Endothelial cell (in vitro differentiated cells): Measurements from ENCODE around the gene CLDN10. TPM values are rescaled to one million over a fixed set of nuclear protein-coding genes. Genes with fewer than 3 reads are reported as not detected.

Source experiments
- DNase-seq: peaks from one replicate; pipeline ENCODE4 v3.0.0; 2021; ENCODE audit warnings: low spot score
- H3K27ac Mint-ChIP-seq: one replicate; pipeline ENCODE4 v1.8.0; 2021; ENCODE audit warnings: mixed read lengths, inconsistent platforms; ENCODE audit not compliant: unreplicated experiment
- H3K27me3 Mint-ChIP-seq: one replicate; pipeline ENCODE4 v1.8.0; 2021; ENCODE audit warnings: mild to moderate bottlenecking, moderate library complexity, mixed read lengths, inconsistent platforms; ENCODE audit not compliant: unreplicated experiment
- H3K36me3 Mint-ChIP-seq: one replicate; pipeline ENCODE4 v1.8.0; 2021; ENCODE audit warnings: mild to moderate bottlenecking, low read depth, mixed read lengths, inconsistent platforms; ENCODE audit not compliant: unreplicated experiment
- H3K4me1 Mint-ChIP-seq: one replicate; pipeline ENCODE4 v1.8.0; 2021; ENCODE audit warnings: mild to moderate bottlenecking, mixed read lengths, inconsistent platforms; ENCODE audit not compliant: unreplicated experiment
- H3K4me3 Mint-ChIP-seq: one replicate; pipeline ENCODE4 v1.8.0; 2021; ENCODE audit warnings: mild to moderate bottlenecking, mixed read lengths, inconsistent platforms; ENCODE audit not compliant: unreplicated experiment
- H3K9me3 Mint-ChIP-seq: one replicate; pipeline ENCODE4 v1.8.0; 2021; ENCODE audit warnings: mixed read lengths, inconsistent platforms; ENCODE audit not compliant: unreplicated experiment
- total RNA-seq: library from RNA; stranded (reverse); fragmentation: NEBNext Ultra II Directional; extraction: Animal tissue kit (Norgen Biotek cat#: 25700); gene quantifications from one replicate; pipeline ENCODE4 v1.2.1, GENCODE V29; 2021; ENCODE audit not compliant: unreplicated experiment
- TF ChIP-seq, protein P1 (sequence below): fragments of 200-600 bp; sonication (generic); IDR thresholded peaks from one replicate; pipeline ENCODE4 v1.5.0; 2021; ENCODE audit warnings: antibody characterized with exemption; ENCODE audit not compliant: unreplicated experiment

Gene CLDN10
- total RNA-seq, 1 donor from 2014 or later = 1.6 TPM

DNA sequence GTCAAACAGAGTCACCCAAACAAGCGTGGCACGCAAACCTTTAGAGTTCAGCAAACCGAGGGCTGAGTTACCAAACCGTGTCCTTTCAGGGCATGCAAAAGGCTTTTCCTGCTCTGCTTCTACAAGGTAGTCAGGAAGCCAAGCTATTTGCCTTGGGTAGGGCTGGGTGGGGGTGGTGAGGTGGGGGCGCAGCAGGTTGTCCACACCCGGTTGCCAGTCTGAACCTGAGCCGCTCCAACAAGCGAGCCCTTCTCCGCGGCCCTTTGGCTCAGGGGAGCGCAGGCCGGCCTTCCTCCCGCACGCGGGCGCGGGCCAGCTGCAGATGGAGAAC is 347 bp upstream of the CLDN10 start:
- peak overlapping the region; percentile 66 for H3K4me3 Mint-ChIP-seq
- H3K4me1 Mint-ChIP-seq = peaks cover 11% of the 10 kb centered on the region
- peaks cover 8% of the 10 kb centered on the region for H3K36me3 Mint-ChIP-seq
- no peak for DNase-seq
- H3K27ac Mint-ChIP-seq = no peak overlapping the region
- H3K9me3 Mint-ChIP-seq = no peaks in the 10 kb centered on the region
- TF ChIP-seq, protein P1, sequence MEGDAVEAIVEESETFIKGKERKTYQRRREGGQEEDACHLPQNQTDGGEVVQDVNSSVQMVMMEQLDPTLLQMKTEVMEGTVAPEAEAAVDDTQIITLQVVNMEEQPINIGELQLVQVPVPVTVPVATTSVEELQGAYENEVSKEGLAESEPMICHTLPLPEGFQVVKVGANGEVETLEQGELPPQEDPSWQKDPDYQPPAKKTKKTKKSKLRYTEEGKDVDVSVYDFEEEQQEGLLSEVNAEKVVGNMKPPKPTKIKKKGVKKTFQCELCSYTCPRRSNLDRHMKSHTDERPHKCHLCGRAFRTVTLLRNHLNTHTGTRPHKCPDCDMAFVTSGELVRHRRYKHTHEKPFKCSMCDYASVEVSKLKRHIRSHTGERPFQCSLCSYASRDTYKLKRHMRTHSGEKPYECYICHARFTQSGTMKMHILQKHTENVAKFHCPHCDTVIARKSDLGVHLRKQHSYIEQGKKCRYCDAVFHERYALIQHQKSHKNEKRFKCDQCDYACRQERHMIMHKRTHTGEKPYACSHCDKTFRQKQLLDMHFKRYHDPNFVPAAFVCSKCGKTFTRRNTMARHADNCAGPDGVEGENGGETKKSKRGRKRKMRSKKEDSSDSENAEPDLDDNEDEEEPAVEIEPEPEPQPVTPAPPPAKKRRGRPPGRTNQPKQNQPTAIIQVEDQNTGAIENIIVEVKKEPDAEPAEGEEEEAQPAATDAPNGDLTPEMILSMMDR = no peak
- peaks cover 8% of the 10 kb centered on the region for H3K27me3 Mint-ChIP-seq

DNA sequence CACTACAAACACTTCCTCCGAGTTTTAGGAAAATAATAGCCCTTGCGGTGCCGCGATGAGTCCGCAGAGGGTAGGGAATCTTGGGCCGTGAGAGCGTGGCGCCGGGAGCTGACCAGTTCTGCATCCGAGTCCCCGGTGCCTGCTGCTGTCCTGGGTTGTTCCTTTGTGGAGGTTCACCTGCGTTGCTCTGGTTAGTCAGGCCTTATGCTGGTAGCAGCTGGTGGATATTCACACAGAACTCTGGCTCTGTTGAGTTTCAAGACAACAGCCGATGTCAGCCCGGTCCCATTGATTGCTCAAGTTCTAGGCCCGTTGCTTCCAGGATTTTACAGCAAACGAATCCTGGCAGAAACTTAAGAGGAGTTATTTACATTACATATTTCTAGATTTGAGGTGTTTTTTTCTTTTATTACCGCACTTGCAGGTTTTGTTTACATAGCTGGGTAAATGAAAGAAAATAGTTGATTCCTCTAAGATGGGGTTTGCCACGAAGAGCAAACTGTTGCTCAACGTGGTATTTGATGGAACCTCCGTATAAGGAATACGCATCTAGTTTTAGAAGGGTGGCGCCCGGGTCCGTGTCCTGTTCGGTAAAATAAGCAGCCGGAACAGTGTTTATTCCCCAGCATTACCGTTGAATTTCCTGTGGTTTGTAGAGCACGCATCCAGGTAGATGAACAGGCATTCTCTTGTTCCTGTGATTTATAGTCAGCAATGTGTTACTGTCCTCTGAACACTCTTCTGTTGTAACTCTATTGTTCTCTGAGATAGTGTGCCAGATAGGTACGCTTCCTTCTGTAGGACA is 1.3 kb downstream of the CLDN10 start:
- Mint-ChIP-seq H3K4me1 (peaks cover 11% of the 10 kb centered on the region), H3K9me3 (no peaks in the 10 kb centered on the region), H3K36me3 (peaks cover 8% of the 10 kb centered on the region), H3K27me3 (peaks cover 8% of the 10 kb centered on the region), H3K4me3 (peak overlapping the region; percentile 85), H3K27ac (no peak overlapping the region)
- TF ChIP-seq, protein P1 = no peak
- DNase-seq = peak; percentile 23

DNA sequence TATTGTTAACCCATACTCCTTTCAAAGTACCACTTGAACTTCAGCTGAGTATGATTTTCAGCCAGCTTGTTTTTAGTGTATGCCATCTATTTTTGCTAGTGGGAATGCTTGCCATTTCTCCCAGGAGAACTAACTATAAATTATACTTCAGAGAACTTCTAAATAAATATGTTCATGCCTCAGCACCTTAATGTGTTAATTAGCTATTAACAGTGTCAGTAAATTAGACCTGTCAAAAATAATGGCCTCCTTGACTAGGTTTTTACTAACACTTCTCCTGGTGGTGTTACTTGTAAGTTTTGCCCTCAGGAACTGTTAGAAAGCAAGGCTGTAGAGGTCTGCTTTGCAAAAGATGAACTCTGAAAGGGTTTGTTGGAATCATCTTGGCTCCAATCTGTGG is 4.5 kb downstream of the CLDN10 start:
- Mint-ChIP-seq H3K9me3 (no peaks in the 10 kb centered on the region), H3K27me3 (peaks cover 5% of the 10 kb centered on the region), H3K4me1 (peaks cover 6% of the 10 kb centered on the region), H3K27ac (no peak overlapping the region), H3K36me3 (peaks cover 3% of the 10 kb centered on the region), H3K4me3 (no peak overlapping the region)
- no peak for DNase-seq
- TF ChIP-seq, protein P1 = no peak

DNA sequence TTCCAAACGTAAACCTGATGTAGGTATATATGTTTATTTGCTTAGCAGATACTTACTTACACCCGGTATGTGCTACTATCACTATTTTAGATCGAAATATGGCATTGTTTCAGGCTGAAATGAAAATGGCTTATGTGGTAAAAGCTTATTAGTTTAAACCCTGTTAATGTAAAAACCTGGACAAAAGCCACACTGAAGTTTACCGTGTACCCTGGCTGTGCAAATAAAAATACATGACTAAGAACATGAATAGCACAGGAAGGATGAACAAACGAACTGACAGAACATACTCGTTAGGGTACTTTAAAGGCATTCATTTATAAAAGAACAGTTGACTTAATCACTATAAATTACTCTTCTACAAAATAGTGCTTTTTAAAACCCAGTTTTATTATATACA is 6.6 kb downstream of the CLDN10 start:
- H3K27ac Mint-ChIP-seq = no peak overlapping the region
- no peak for DNase-seq
- no peaks in the 10 kb centered on the region for H3K4me1 Mint-ChIP-seq
- H3K36me3 Mint-ChIP-seq = no peaks in the 10 kb centered on the region
- TF ChIP-seq, protein P1 = no peak
- no peaks in the 10 kb centered on the region for H3K27me3 Mint-ChIP-seq
- no peaks in the 10 kb centered on the region for H3K9me3 Mint-ChIP-seq
- no peak overlapping the region for H3K4me3 Mint-ChIP-seq

DNA sequence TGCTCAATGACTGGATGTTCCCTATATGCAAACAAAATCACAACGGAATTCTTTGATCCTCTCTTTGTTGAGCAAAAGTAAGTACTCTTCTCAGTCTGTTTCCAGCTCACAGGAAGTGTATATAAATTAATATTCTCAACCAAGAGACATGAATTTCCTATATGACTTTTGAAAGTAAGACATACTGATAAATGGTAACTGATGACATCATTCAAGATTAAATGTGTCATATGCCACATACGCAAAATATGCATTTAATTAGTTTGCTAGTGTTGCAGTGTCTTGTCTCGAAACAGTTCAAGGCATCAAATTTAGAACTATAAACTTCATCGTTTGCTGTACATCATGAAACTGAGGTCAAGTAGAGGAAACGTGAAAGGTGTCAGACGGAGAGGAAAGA is 7.9 kb downstream of the CLDN10 start:
- H3K27me3 Mint-ChIP-seq = no peaks in the 10 kb centered on the region
- H3K36me3 Mint-ChIP-seq = no peaks in the 10 kb centered on the region
- H3K4me1 Mint-ChIP-seq = no peaks in the 10 kb centered on the region
- H3K4me3 Mint-ChIP-seq = no peak overlapping the region
- no peaks in the 10 kb centered on the region for H3K9me3 Mint-ChIP-seq
- no peak for DNase-seq
- TF ChIP-seq, protein P1 = no peak
- no peak overlapping the region for H3K27ac Mint-ChIP-seq
